ENCODE measurements around the gene SUPT4H1.
A peak's percentile ranks its signal among the peaks of the same experiment; 100 is the strongest.

The SUPT4H1 gene

DNA sequence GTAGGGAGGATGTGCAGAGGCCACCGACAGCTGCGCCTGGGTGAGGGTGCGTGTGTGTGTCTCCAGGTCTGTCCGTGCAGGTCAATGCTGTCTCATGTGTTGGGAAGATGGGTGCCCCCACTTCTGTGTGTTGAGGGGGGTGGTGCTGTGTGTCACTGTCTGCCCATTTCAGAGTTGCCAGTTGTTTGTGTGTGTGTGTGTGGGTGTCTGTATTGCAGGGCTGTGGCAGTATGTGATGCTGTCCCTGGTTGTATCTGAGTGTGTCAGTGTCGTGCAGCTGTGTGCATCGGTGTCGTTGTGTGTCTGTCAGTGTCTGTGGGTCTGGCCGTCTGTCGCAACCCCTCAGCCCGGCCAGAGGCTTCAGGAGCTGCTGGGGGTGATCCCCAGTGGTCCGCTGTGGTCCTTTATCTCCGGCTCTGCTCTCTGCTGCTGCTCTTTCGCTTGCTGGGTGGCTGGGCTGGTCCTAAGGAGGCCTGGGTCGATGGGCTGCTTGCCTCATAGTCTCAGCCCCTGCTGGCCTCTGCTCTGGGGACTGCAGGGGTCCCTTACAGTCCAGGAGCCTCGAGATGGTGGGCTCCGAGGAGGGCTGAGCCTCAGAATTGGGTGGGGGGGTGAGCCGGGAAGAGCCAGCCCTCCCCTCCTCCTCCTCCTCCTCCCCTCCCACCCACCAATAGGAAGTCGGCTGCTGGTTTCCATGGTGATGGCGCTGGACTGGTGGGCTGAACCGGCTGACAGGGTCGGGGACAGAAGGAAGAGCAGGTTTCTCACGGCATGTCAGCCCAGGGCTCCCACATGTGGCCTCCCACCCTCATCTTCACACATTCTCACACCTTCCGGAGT lies 23.6 kb downstream of the SUPT4H1 start, which contains the start of gene TSPOAP1:
TSPOAP1 (minus strand) TSS at position 601 of the 840 bp plus-strand sequence. CDS start 875 bp downstream, outside the sequence.
- peak; percentile 83 for DNase-seq

GRCh38 chr17:58327363-58328194 lies 24.4 kb downstream of the SUPT4H1 start:
- no peak for DNase-seq

GRCh38 chr17:58326609-58327362 lies 25.2 kb downstream of the SUPT4H1 start:
- no peak for DNase-seq

GRCh38 chr17:58325976-58326468 lies 26.0 kb downstream of the SUPT4H1 start:
- DNase-seq = peak; percentile 48

DNA sequence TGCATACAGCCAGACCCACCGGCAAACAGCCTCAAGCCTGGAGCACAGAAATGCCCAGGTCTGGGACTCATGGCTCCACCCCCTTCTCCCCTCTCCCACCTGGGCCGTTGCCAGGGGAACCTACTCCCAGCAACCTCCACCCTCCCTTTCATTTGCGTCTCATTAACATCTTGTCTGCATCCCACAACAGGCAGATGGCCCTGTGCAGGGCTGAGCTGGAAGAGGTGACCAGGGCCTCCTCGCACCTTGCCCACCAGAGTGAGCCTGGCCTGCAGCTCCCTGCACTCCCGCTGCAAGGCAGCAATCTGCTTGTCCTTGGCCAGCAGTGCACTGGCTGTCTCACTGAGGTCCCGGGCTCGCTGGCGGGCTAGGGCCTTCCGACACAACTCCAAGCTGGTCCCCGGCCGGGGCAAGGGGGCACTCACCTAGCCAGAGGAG lies 26.7 kb downstream of the SUPT4H1 start:
- DNase-seq = peak; percentile 68

- no peak for DNase-seq
These were observed 27.4 kb downstream of the SUPT4H1 start for GRCh38 chr17:58324409-58325288.

DNA sequence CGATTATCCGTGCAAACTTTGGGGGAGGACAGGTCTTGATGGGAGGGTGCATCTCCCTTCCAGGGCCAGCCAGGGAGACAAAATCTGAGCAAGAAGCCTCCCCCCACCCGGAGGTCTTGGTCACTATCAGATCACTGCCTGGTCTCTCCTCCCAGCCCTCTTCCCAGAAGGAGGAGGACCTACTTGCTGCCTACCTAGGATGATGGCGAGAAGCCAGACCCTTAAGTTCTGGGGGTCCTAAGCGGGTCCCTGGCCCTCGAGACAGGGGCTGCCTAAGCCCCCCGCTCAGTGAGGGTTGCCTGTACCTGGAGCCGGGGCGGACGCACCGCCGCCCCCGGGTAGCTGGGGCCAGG lies 28.0 kb downstream of the SUPT4H1 start:
- no peak for DNase-seq

GRCh38 chr17:58323366-58324055 lies 28.5 kb downstream of the SUPT4H1 start:
- no peak for DNase-seq

DNA sequence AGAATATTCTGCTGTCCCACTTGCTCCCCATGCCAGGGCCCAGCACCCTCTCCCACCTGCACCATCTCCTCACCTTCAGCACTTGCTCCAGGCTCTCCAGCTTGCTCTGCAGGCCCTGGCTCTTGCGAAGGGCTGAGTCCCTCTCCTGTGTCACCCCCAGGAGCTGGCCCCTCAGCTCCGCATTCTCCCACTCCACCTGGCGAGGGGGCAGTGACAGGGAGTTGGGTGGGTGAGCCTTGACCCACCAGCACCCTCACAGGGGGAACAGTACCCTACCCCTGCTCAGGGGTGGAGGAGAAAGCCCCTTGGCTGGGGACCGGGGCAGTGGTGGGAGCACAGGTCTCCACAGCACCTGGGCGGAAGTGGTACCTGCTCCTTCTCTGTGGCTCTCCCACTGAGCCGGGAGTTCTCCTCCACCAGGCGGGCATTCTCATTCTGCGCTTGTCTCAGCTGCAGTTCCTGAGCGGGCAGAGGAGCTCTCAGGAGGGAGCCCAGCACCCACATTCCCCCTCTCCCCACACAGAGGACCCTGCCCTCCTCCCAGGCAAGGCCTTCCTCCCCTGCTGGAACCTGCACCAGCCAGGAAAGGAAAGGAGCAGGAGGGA lies 29.3 kb downstream of the SUPT4H1 start:
- DNase-seq = no peak

GRCh38 chr17:58321571-58322525 lies 30.2 kb downstream of the SUPT4H1 start:
- no peak for DNase-seq

GRCh38 chr17:58320570-58321323 lies 31.3 kb downstream of the SUPT4H1 start:
- no peak for DNase-seq

DNA sequence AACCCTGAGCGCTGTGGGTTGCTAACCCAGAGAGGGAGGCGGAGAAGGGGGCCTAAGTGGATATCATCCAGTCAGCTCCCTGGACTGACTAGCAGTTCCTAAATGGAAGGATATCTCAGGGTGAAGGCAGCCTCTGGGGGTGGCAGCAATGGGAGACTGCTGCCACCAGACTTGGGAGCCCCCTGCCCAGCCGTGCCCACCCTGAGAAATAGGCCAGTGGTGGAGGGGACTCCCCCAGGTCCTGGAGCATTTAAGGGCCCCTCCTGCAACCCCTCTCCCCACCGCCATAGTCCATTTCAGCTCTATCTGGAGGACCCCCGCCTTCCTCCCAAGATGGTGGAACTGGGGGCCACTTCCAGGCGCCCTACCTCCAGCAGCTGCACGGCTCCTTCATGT lies 31.8 kb downstream of the SUPT4H1 start:
- DNase-seq = no peak

DNA sequence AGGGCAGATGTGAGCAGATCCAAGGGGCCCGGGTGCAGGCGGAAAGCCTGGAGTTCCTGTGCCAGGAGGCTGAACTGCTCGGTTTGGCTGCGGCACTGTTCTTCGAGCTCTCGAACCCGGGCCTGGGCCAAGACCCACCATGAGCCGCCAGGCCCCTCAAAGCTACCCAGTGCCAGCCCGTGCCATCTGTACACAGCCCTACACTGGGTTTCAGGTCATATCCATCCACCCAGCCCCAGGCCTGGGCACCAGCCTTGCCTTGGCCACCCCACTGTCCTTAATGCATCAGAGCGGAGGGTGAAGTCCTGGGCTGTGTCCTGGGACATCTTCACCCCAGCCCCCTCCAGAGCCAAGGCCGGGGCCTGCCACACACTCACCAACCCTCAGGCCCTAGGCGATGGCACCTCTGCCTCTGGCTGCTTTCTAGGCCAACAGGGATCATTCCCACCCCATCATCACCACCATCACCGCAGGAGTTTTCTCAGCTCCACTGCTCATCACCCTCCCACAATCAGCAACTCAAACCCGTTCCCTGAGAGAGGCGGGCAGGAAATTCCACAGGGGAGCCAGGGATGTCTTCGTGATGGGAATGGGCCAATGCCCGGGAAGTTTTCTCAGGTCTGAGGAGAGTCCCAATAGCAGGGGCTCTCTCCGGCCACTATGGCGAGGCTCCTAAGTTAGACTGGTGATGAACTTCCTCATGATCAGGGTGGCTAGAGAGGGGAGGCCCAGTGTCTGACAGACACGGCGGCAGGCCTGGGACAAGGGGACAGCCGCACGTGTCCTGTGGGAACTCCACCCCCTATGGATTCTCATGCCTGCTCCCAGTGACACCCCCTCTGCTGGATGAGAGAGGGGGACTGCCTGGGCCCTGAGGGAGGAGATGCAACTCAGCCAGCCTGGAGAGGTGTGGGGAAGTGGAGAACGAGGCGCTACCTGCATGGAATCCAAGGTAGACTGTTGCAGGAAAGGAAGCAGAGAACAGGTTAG lies 32.5 kb downstream of the SUPT4H1 start:
- no peak for DNase-seq

- no peak for DNase-seq
These were observed 33.3 kb downstream of the SUPT4H1 start for GRCh38 chr17:58318627-58319172.

GRCh38 chr17:58318065-58318481 lies 33.9 kb downstream of the SUPT4H1 start:
- no peak for DNase-seq

- DNase-seq = no peak
These were observed 34.5 kb downstream of the SUPT4H1 start for GRCh38 chr17:58317421-58318064.

All from GF-D8 (cell line).